ENCODE data around the gene JDP2. TPM values are rescaled to one million over a fixed set of nuclear protein-coding genes. Genes with fewer than 3 reads are reported as not detected.
"Not testable (repeated sequence)": the region's sequence is repeated elsewhere in the genome, so short reads cannot be mapped to it uniquely, and the experiment has no call there.

The JDP2 gene, protein sequence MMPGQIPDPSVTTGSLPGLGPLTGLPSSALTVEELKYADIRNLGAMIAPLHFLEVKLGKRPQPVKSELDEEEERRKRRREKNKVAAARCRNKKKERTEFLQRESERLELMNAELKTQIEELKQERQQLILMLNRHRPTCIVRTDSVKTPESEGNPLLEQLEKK
- total RNA-seq = 13.4 TPM
- long read RNA-seq, full-length matches to known transcripts = 9 of 15 reads
- long read RNA-seq, partial matches to known transcripts = 2 of 15 reads
- long read RNA-seq, other reads (novel, unspliced or antisense) = 4 of 15 reads

DNA sequence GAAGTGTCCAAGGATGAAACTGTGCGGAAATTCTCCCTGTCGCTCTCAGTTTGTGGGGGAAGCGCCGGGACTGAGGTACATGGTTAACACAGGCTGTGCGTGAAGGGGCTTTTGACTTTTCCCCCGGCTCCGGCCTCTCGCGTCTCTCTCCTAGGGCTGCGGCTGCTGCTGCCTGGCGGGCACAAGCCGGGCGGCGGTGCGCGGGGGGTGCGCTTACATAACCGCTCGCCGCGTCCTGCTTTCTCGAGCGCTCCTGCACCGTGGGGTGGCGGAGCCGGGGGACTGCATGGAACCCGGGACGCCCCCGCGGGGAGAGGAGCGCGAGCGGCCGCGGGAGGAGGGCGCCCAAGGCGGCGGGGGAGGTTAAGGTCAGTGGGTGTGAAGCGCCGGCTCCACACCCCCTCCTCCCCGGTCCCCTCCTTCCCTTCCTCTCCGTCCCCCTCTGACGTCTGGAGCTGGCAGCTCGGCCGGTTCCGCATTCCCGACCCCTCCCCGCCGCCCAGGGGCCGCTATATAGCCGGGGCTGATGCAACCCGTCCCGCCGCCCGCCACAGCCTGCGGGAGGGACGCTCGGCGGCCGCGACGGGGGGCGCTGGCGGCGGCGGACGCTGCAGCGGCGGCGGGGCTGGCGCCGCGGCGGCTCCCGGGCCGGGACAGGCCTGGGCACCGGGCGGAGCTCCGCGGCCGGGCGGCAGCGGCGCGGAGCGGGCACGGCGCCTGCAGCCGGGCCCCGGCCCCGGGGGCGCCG lies at the start of gene JDP2:
Gene JDP2 (plus strand): TSS at position 541 of the 748 bp plus-strand sequence. CDS start 9,899 bp downstream, outside the sequence.
- intact Hi-C loops (cut with DNase I) = loop anchor here (5.0 kb wide), 1 partner anchor 120 kb away; no protein-coding TSS in a partner anchor
- peak; percentile 98 for DNase-seq (ENCODE audit: low spot score)

DNA sequence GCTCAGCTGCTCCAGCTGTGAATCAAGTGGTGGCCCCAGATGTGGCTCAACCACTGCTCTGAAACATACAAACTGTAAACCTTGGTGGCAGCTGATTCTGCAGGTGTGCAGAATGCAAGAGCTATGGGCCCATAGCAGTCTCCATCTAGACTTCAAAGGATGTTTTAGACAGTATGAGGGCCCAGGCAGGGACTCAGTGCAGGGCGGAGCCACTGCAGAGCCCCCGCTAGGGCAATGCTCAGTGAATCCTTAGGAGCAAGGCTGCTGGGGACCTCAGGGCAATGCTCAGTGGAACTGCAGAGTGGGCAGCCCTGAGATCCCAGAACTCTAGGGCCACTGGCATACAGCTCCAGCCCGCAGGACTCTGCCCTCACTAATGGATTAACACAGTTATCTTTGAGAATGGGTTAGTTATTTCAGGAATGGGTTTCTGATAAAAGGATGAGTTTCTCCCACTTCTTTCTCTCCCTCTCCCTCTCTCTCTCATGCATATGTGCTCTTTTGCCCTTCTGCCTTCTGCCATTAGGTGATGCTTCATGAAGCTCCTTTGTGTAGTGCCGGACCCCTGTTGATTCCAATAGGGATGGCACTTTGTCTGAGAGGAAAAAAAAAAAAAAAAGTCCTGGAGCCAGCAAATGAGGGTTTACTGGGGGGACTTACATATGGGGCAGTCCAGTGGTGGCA lies 48.4 kb upstream of the JDP2 start:
- intact Hi-C loops (cut with DNase I) = no loop called here
- no peak for DNase-seq (ENCODE audit: low spot score)

DNA sequence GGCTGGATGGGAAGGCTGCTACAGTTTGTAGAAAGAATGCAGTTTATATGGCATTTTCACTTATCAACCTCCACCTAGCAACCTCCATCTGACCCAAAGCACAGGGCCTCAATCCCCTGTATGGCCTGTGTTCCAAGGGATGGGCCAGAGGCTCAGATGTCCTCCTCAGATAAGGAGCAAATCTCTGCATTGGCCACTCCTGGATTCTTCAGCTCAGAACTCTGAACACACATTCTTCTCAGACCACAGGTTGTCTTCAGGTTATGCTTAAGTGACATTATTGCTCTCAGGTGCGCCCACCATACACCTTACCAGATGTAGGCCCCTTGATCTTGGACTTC lies 47.9 kb upstream of the JDP2 start:
- no peak for DNase-seq (ENCODE audit: low spot score)
- intact Hi-C loops (cut with DNase I) = no loop called here

DNA sequence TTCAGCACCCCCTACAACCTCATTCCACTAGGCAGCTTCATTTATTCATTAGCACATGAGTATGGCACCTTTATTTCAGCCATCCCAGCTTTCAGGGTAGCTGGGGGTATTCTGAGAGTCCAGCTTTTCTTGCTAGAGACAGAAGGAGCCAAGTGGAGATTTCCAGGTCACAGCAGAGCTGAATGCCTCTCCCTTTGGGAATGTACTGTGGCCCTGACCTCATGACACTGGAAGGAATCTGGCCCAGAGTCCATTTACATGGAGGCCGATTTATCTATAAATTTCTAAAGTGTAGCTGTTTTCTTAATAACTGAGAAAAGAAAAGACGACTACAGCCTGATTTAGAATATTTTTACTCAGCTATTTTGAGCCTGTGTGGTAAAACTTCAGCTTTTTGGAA lies 47.2 kb upstream of the JDP2 start:
- intact Hi-C loops (cut with DNase I) = no loop called here

DNA sequence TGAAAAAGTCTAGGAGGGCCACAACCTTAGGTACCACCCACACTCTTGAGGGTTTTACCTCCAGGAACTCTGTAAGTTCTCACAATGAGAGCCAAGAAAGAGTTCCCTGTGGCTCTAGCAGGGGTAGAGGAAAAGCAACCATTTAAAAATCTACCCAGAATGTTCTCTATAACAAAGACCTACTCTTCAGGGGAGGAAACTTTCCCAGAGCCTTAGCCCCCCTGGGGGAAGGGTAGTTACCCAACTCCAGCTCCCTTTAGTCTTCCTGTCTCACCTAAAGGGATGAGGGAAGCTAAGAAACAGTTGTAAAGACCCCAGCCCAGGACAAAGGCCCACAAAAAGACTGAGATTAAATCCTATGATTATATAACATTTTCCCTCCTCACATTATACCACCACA lies 46.2 kb upstream of the JDP2 start:
- intact Hi-C loops (cut with DNase I) = no loop called here
- no peak for DNase-seq (ENCODE audit: low spot score)

More for the DNA sequence above, 47.2 kb upstream of the JDP2 start:
- DNase-seq (ENCODE audit: low spot score) = no peak

DNA sequence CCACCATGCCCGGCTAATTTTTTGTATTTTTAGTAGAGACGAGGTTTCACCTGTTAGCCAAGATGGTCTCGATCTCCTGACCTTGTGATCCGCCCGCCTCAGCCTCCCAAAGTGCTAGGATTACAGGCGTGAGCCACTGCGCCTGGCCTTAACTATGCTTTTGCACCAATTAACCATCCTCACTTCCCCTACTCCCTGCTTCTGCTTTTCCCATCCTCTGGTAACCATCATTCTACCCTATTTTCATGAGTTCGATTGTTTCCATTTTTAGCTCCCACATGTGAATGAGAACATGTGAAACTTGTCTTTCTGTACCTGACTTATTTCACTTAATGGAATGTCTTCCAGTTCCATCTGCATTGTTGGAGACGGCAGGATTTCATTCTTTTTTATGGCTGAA lies 44.6 kb upstream of the JDP2 start:
- intact Hi-C loops (cut with DNase I) = not testable (repeated sequence)

DNA sequence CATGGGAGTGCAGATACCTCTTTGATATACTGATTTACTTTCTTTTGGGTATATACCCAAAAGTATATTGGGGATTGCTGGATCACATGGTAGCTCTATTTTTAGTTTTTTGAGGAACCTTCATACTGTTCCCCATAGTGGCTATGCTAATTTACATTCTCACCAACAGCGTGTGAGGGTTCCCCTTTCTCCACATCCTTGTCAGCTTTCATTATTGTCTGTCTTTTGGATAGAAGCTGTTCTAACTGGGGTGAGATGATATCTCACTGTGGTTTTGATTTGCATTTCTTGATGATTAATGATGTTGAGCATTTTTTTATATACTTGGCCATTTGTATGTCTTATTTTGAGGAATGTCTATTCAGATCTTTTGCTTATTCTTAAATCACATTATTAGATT lies 44.1 kb upstream of the JDP2 start:
- intact Hi-C loops (cut with DNase I) = no loop called here
- no peak for DNase-seq (ENCODE audit: low spot score)

More for the DNA sequence above, 44.6 kb upstream of the JDP2 start:
- not testable (repeated sequence) for DNase-seq (ENCODE audit: low spot score)

DNA sequence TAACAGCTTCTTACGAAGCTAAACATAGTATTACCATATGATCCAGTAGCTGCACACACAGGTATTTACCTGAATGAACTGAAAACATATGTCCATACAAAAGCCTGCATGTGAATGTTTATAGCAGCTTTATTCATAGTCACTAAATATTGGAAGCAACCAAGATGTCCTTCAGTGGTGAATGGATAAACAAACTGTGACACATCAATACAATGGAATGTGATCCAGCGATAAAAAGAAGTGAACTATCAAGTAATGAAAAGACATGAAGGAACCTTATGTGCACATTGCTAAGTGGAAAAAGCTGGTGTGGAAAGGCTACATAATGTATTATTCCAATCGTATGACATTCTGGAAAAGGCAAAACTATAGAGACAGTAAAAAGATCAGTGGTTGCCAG lies 38.1 kb upstream of the JDP2 start:
- no peak for DNase-seq (ENCODE audit: low spot score)
- intact Hi-C loops (cut with DNase I) = no loop called here

DNA sequence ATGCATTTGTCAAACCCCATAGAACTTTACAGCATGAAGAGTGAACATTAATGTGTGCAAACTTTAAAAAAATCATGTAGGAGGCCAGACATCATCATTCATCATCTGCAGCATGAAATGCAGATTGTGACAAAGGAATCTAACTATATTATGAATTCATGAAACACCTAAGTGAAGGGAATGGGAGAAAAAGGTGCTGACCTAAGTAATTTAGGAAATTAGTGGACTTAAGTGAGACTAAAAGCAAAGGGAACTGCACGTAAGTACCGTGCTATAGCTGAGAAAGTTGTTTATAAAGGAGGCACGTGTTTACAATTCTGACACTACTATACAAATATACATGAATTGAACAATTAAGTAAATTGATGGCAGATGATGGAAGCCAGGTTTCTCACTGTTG lies 37.6 kb upstream of the JDP2 start:
- intact Hi-C loops (cut with DNase I) = no loop called here
- no peak for DNase-seq (ENCODE audit: low spot score)

DNA sequence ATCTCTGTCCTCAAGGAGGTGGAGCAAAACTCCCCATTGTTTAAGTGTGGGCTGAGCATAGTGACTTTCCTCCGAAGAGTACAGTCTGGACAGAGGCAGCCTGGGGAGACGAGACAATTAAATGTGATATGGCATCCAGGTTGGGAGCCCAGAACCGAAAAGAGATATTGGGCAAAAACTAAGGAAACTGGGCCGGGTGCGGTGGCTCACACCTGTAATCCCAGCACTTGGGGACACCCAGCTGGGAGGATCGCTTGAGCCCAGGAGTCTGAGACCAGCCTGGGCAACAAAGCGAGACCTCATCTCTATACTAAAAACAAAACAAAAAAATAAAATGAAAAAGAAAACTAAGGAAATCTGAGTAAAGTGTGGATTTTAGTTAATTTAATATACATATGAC lies 35.9 kb upstream of the JDP2 start:
- intact Hi-C loops (cut with DNase I) = no loop called here
- DNase-seq (ENCODE audit: low spot score) = no peak

DNA sequence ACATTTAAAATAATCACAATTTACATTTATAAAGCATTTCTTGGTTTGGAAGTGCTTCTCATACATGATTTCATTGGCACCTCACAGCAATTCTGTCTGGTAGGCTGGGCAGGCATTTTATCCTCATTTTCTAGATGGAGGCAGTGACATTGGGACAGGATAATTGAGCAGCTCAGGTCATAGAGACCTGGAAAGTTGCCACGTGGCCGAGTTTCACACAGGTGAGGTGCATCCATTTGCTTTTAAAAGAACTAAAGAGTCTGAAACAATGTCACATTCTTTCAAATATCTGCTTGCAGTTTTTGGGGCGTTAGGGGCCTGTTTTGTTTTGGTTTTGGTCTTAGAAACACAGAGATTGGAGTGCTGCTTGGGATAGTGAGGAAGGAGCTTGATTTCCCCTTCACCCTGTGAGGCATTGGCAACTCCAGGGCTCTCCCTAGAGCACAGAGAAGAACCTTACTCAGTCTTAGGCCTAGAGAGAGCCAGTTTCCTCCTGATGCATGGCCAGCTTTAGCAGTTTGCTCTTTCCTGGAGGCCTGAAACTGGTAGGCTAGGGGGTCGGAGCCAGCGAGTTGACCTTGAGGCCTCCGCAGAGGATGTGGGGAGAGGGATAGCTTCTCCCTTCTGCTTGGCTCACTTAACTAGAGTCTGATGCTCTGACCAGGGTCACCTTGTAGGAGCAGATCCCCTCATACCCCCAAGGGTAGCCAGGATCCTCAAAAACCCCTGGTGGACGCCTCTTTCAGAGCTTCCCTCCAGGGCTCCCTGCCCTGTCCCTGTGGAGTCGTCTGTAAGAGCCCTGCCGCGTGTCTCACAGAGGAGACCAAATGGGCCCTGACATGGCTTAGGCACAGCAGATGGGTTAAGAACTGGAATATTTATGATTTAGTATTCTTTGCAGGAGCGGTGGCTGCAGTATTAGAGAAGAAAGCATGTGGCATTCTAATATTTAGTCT lies 34.9 kb upstream of the JDP2 start:
- no peak for DNase-seq (ENCODE audit: low spot score)
- intact Hi-C loops (cut with DNase I) = no loop called here

DNA sequence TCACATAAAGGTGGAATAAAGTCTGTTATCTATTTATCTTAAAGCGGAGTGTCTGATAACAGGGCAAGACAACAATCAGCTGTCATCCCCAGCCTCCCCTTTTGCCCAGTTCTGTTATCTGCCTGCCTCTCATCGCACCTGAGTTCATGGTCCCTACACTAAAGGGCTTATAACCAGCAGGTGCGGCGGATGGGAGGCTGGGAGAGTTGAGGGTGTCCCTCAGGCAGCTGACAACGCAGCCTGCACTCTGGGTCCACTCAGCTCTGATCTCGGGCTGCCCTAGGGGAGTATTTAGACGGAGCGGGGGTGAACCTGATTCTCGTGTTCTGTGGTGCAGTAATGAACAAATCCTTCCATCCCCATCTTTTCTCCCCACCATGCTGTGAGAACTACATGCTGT lies 34.0 kb upstream of the JDP2 start:
- DNase-seq (ENCODE audit: low spot score) = no peak
- intact Hi-C loops (cut with DNase I) = no loop called here

DNA sequence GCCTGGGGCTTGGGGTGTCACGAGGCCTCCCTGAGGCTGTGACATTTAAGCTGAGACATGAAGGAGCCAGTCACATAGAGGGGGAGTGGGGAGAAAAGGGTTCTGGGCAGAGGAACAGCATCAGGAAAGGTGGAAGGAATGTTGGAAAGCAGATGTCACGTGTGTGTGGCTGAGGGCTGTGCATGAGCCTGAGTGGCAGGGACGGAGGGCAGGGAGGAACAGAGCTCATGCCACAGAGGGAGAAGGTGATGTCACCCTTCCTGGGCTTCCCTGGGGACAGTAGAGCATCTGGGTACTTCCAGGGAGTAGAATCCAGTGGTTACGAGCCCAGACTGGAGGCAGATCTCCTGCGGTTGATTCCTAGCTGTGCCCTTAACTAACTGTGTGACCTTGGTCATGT lies 32.0 kb upstream of the JDP2 start:
- intact Hi-C loops (cut with DNase I) = no loop called here
- no peak for DNase-seq (ENCODE audit: low spot score)

DNA sequence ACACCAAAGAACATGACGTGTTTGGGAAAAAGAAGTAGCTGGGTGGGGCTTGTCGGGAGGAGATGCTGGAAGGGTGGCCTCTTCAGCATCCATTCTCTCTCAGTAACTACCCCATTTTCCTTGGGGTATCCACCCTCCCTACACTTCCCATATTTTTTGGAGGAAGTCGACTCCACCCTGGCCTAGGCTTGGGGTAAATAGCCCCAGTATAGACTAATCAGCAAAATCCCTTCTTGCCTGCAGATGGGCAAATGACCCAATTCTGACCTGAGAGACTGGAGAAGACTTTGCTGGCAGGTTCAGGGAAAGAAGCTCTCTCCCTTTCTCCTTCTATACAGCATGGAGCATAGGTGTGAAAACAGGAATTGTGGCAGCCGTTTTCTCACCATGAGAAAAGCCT lies 28.5 kb upstream of the JDP2 start:
- DNase-seq (ENCODE audit: low spot score) = no peak
- intact Hi-C loops (cut with DNase I) = no loop called here

DNA sequence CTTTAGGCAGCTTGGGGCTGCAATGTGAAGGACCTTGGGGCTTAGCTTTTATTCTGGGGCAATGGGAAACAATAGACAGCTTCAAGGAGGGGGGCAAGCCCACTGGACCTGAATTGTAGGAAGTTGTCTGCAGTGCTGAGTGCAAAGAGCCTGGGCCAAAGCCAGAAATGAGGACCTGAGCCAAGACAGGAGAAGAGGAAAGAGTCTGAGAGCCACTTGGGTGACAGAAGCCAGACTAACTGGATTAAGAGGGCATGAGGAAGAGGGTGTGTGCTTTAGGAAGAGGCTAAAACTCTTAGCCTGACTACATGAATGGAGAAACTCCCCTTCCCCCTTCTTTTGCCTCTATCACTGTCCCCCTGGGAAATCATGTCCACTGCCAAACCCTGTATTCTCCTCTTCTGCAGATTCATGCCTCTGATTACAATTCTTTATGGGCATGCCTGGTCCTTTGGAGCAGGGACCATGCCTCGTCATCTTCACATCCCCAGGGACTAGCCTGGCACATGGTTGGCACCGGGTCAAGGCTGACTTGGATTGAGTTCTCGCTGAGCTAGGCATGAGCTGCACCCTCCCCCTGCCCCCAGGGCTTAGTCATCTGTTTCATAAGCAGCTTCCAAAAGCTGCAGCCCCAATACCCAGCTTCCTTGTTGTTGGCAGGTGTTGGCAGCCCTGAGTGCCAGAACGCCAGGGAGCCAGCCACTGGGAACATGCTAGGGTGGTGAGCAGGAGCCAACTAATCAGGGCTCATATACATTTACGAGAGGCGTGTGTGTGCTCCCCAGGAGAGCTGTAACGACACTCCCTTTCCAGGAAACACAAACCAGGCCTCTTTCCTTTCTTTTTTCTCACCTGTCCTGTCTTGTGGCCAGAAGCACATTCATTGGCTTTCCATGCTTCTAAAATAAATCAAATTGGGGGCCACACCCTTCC lies 27.7 kb upstream of the JDP2 start:
- intact Hi-C loops (cut with DNase I) = loop anchor here (5.0 kb wide), 1 partner anchor 88 kb away; no protein-coding TSS in a partner anchor
- peak; percentile 92 for DNase-seq (ENCODE audit: low spot score)

DNA sequence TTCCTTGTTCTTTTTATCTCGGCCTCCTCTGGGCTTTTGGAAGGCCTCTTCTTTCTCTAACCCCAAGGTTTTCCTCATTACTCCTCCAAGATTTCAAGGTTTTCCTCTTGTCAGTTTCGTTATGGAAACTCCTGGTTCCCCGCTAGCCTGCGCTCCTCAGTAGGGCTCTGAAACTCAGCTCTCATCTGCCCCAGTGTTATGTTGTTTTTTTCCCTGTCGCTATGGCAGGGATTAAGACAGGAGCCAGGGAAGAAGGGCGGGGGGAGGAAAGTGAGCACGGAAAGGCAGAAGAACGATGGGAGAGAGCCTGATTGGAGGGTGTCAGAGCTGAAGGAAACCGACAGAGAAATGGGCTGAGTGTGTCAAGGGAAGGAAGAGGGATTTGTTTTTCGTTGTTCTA lies 26.5 kb upstream of the JDP2 start:
- DNase-seq (ENCODE audit: low spot score) = no peak
- intact Hi-C loops (cut with DNase I) = loop anchor here (5.0 kb wide), 1 partner anchor 89 kb away; no protein-coding TSS in a partner anchor

DNA sequence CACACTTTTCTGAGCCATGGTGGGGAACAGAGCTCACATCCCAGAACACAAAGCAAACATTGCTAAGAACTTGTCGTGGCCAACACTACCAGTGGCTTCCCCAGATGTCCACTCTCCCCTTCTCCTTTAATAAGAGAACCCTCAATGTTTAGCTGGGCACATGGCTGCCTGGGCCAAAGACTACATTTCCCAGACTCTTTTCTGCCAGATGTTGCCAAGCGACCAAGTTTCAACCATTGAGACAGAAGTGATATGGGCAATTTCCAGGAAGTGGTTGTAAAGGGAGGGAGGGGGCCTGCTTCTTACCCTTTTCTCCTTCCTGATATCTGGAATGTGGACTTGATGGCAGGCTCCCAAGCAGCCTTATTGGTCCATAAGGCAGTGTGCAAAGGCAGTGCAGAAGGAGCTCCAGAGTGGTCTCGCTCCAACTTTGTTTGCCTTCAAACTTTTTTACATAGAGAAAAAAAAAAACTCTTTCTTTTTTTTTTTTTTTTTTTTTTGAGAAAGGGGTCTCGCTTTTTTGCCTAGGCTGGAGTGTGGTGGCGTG lies 24.9 kb upstream of the JDP2 start:
- intact Hi-C loops (cut with DNase I) = loop anchor here (5.0 kb wide), 1 partner anchor 91 kb away; no protein-coding TSS in a partner anchor
- DNase-seq (ENCODE audit: low spot score) = no peak

DNA sequence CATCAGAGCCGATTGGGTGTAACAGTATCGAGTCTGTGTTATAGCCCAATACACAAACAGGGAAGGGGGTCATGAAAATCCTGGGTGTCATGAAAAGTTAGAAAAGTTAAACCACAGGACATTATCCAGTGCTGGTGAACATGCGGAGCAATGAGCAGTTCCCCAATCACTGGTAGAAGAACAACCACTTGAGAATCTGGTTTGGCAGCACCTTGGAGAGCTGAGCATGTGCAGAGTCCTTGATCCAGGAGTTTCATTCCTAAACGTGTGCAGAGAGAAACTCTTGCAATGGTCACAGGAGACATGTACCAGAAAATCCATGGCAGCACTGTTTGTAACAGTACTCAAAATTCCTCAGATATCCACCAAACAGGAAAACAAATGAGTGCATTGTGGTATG lies 23.0 kb upstream of the JDP2 start:
- intact Hi-C loops (cut with DNase I) = loop anchor here (5.0 kb wide), 1 partner anchor 93 kb away; no protein-coding TSS in a partner anchor

More for the DNA sequence above, 23.0 kb upstream of the JDP2 start:
- no peak for DNase-seq (ENCODE audit: low spot score)
